WTC11 (cell line): ENCODE data around the gene IRF4. TPM values are rescaled to one million over a fixed set of nuclear protein-coding genes. Genes with fewer than 3 reads are reported as not detected.

Experiments
- ATAC-seq: fragments of 200-7000 bp; cut with Tn5 transposase; 2 replicates; pipeline ENCODE4 v1.10.0; 2021; ENCODE audit warnings: mild to moderate bottlenecking, moderate library complexity
- CTCF ChIA-PET: fragments of 300-600 bp; sonication (Branson Sonifier 250); formaldehyde crosslinking; loops from one replicate; lab custom pipeline; 2021; ENCODE audit warnings: antibody characterized with exemption; lab: Charles Lee
- POLR2A ChIA-PET: fragments of 350-600 bp; sonication (Branson Sonifier 250); formaldehyde crosslinking; loops from one replicate; lab custom pipeline; 2021; ENCODE audit warnings: antibody characterized with exemption; lab: Charles Lee
- DNase-seq: peaks from one replicate; pipeline ENCODE4 v3.0.0; 2021; ENCODE audit warnings: low spot score
- H3K27ac Mint-ChIP-seq: 2 replicates; pipeline ENCODE4 v1.8.0; 2021; ENCODE audit warnings: mixed read lengths
- H3K27me3 Mint-ChIP-seq: 2 replicates; pipeline ENCODE4 v1.8.0; 2021; ENCODE audit warnings: low read depth, mild to moderate bottlenecking, moderate library complexity, mixed read lengths
- H3K36me3 Mint-ChIP-seq: 2 replicates; pipeline ENCODE4 v1.8.0; 2021; ENCODE audit warnings: mixed read lengths
- H3K4me1 Mint-ChIP-seq: 2 replicates; pipeline ENCODE4 v1.8.0; 2022; ENCODE audit warnings: mixed read lengths
- H3K4me3 Mint-ChIP-seq: 2 replicates; pipeline ENCODE4 v1.8.0; 2021; ENCODE audit warnings: mild to moderate bottlenecking, moderate library complexity, mixed read lengths
- H3K9me3 Mint-ChIP-seq: 2 replicates; pipeline ENCODE4 v1.8.0; 2021; ENCODE audit warnings: mixed read lengths
- CREB1 ChIP-seq: sonication (generic); formaldehyde crosslinking; IDR thresholded peaks from 2 replicates; pipeline ENCODE4 v1.8.0; 2023; ENCODE audit warnings: mild to moderate bottlenecking, missing genetic modification reagents
- E2F5 ChIP-seq: sonication (generic); formaldehyde crosslinking; IDR thresholded peaks from 2 replicates; pipeline ENCODE4 v1.8.1; 2022; ENCODE audit warnings: mild to moderate bottlenecking, moderate library complexity, missing genetic modification reagents
- EMX1 ChIP-seq: fragments of 250-450 bp; sonication (Bioruptor Pico); IDR thresholded peaks from 2 replicates; pipeline ENCODE4 v1.8.0; 2021; ENCODE audit warnings: mild to moderate bottlenecking
- ERG ChIP-seq: fragments of 250-450 bp; sonication (Bioruptor Pico); IDR thresholded peaks from 2 replicates; pipeline ENCODE4 v1.8.0; 2021; ENCODE audit warnings: mild to moderate bottlenecking
- HMGXB4 ChIP-seq: sonication (generic); formaldehyde crosslinking; IDR thresholded peaks from 2 replicates; pipeline ENCODE4 v1.8.1; 2023; ENCODE audit warnings: mild to moderate bottlenecking, moderate library complexity, missing genetic modification reagents
- NFATC4 ChIP-seq: fragments of 250-450 bp; sonication (Bioruptor Pico); IDR thresholded peaks from 2 replicates; pipeline ENCODE4 v1.9.0; 2021; ENCODE audit warnings: mild to moderate bottlenecking
- PRRX2 ChIP-seq: fragments of 250-450 bp; sonication (Bioruptor Pico); IDR thresholded peaks from 2 replicates; pipeline ENCODE4 v1.8.0; 2021; ENCODE audit warnings: mild to moderate bottlenecking
- STAT6 ChIP-seq: sonication (generic); formaldehyde crosslinking; conservative IDR thresholded peaks from 2 replicates; pipeline ENCODE4 v1.8.1; 2023; ENCODE audit warnings: mild to moderate bottlenecking, low read depth, missing genetic modification reagents, moderate library complexity
- ZNF121 ChIP-seq: sonication (generic); formaldehyde crosslinking; IDR thresholded peaks from 2 replicates; pipeline ENCODE4 v1.8.0; 2023; ENCODE audit warnings: missing genetic modification reagents
- ZNF396 ChIP-seq: fragments of 250-450 bp; sonication (Bioruptor Pico); IDR thresholded peaks from 2 replicates; pipeline ENCODE4 v1.8.0; 2021; ENCODE audit warnings: mild to moderate bottlenecking, moderate library complexity, borderline replicate concordance
- ZNF532 ChIP-seq: fragments of 250-450 bp; sonication (Bioruptor Pico); IDR thresholded peaks from 2 replicates; pipeline ENCODE4 v1.9.0; 2021; ENCODE audit warnings: mild to moderate bottlenecking, borderline replicate concordance
- total RNA-seq: library from RNA; stranded (reverse); gene quantifications from 3 replicates; pipeline ENCODE4 v1.2.3, GENCODE V29; 2021
- TF ChIP-seq, protein P1 (sequence below): fragments of 250-450 bp; sonication (Bioruptor Pico); conservative IDR thresholded peaks from 2 replicates; pipeline ENCODE4 v1.9.0; 2021; ENCODE audit warnings: mild to moderate bottlenecking
- TF ChIP-seq, protein P2 (sequence below): sonication (generic); formaldehyde crosslinking; IDR thresholded peaks from 2 replicates; pipeline ENCODE4 v1.8.1; 2023; ENCODE audit warnings: mild to moderate bottlenecking, missing genetic modification reagents, moderate library complexity
- TF ChIP-seq, protein P3 (sequence below): fragments of 200-600 bp; IDR thresholded peaks from 2 replicates; pipeline ENCODE4 v1.8.0; 2022; ENCODE audit warnings: antibody characterized with exemption
- TF ChIP-seq, protein P4 (sequence below): sonication (generic); formaldehyde crosslinking; IDR thresholded peaks from 2 replicates; pipeline ENCODE4 v1.8.1; 2023; ENCODE audit warnings: mild to moderate bottlenecking, missing genetic modification reagents, borderline replicate concordance

The IRF4 gene
- total RNA-seq, 1 experiment from 2014 or later = 1.6 TPM

DNA sequence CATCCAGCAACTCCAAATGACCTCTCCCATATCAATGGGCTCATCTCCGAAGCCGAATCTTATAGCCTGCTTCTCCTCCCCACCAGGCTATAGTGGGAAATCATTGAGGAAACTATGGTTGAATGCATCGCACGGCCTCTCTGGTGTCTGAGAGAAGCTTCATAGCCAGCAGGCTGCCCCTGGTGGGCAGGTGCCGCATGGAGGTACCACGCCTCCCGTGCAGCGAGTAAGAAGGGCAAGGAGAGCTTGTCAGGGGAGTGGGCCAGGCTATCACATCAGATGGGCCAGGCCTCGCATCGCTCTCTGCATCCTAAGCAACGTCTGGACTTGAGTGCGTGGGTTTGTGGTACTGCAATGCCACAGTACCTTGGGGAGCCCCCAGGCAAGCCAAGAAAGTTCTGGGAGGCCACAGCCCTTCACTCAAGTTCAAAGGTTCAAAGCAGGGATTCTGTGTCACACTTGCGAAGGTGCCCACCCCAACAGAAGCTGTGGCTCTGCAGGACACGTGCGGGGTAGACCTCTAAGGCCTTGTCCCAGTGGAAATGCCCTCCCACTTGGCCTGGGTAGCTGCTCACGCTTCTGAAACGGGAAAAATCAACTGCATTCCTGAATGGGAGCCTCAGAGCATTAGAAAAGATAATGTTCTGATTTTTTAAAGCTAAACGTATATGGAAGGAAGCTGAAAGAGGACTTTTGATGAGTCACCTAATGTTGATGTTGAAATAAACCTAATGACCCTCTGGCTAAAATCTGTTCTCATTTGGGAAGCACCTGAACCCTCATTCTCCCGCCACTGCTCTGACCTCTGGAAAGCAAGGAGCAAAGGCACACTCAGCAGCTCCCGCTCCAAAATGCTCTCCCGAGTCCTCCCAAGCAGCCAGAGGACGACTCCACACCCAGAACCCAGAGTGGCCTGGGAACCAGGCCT, 8.4 kb upstream of the IRF4 start:
- POLR2A ChIA-PET = no interaction called here
- no peak overlapping the region for H3K27ac Mint-ChIP-seq
- H3K9me3 Mint-ChIP-seq = peaks cover 23% of the 10 kb centered on the region
- H3K4me3 Mint-ChIP-seq = no peak overlapping the region
- H3K4me1 Mint-ChIP-seq = no peaks in the 10 kb centered on the region
- DNase-seq (no peak), ATAC-seq (peak; percentile 65)
- H3K27me3 Mint-ChIP-seq = peaks cover 24% of the 10 kb centered on the region
- peaks cover 23% of the 10 kb centered on the region for H3K36me3 Mint-ChIP-seq
- CTCF ChIA-PET = interaction anchor here (0.6 to 1.7 kb wide), 11 partner anchors 9 to 195 kb away, joined by 3 to 8 read pairs (median 5); partner anchors contain the start of gene IRF4
- TF ChIP-seq E2F5 (CRISPR knock-in tag) = no peak
- no peak for TF ChIP-seq STAT6 (CRISPR knock-in tag)
- no peak for TF ChIP-seq ZNF396 (CRISPR knock-in tag)
- TF ChIP-seq, protein P1, sequence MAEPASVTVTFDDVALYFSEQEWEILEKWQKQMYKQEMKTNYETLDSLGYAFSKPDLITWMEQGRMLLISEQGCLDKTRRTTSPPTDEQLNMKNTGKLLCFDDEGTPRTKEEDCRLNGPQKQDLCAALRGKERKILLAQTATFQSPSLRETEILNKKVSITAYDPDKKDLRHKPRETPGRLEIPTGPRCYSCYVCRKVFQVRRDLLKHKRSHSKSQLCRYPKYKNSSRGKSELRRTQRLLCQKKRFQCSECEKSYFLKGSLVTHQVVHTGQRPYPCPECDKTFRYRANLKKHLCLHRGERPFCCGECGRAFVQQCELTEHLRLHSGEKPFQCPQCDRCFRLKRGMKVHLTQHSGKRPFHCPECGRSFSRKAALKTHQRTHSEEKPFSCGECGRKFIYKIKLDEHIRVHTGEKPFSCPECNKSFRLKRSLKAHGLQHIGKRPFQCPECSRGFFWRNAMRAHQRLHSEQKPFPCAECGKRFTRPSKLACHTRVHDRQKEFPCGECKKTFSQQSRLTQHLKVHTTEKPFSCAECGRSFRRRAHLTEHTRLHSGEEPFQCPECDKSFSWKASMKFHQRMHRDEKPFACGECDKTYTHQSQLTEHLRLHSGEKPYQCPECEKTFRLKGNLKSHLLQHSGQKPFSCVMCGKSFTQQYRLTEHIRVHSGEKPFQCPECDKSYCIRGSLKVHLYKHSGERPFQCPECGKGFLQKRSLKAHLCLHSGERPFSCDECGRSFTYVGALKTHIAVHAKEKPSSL (CRISPR knock-in tag) = no peak
- no peak for TF ChIP-seq NFATC4 (CRISPR knock-in tag)
- TF ChIP-seq ERG = no peak
- TF ChIP-seq ZNF532 = no peak
- TF ChIP-seq EMX1 (CRISPR knock-in tag) = no peak
- no peak for TF ChIP-seq ZNF121 (CRISPR knock-in tag)
- TF ChIP-seq, protein P2, sequence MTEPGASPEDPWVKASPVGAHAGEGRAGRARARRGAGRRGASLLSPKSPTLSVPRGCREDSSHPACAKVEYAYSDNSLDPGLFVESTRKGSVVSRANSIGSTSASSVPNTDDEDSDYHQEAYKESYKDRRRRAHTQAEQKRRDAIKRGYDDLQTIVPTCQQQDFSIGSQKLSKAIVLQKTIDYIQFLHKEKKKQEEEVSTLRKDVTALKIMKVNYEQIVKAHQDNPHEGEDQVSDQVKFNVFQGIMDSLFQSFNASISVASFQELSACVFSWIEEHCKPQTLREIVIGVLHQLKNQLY (CRISPR knock-in tag) = no peak
- TF ChIP-seq, protein P3, sequence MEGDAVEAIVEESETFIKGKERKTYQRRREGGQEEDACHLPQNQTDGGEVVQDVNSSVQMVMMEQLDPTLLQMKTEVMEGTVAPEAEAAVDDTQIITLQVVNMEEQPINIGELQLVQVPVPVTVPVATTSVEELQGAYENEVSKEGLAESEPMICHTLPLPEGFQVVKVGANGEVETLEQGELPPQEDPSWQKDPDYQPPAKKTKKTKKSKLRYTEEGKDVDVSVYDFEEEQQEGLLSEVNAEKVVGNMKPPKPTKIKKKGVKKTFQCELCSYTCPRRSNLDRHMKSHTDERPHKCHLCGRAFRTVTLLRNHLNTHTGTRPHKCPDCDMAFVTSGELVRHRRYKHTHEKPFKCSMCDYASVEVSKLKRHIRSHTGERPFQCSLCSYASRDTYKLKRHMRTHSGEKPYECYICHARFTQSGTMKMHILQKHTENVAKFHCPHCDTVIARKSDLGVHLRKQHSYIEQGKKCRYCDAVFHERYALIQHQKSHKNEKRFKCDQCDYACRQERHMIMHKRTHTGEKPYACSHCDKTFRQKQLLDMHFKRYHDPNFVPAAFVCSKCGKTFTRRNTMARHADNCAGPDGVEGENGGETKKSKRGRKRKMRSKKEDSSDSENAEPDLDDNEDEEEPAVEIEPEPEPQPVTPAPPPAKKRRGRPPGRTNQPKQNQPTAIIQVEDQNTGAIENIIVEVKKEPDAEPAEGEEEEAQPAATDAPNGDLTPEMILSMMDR = no peak
- TF ChIP-seq HMGXB4 (CRISPR knock-in tag) = no peak
- TF ChIP-seq PRRX2 (CRISPR knock-in tag) = no peak
- no peak for TF ChIP-seq CREB1 (CRISPR knock-in tag)
- TF ChIP-seq, protein P4, sequence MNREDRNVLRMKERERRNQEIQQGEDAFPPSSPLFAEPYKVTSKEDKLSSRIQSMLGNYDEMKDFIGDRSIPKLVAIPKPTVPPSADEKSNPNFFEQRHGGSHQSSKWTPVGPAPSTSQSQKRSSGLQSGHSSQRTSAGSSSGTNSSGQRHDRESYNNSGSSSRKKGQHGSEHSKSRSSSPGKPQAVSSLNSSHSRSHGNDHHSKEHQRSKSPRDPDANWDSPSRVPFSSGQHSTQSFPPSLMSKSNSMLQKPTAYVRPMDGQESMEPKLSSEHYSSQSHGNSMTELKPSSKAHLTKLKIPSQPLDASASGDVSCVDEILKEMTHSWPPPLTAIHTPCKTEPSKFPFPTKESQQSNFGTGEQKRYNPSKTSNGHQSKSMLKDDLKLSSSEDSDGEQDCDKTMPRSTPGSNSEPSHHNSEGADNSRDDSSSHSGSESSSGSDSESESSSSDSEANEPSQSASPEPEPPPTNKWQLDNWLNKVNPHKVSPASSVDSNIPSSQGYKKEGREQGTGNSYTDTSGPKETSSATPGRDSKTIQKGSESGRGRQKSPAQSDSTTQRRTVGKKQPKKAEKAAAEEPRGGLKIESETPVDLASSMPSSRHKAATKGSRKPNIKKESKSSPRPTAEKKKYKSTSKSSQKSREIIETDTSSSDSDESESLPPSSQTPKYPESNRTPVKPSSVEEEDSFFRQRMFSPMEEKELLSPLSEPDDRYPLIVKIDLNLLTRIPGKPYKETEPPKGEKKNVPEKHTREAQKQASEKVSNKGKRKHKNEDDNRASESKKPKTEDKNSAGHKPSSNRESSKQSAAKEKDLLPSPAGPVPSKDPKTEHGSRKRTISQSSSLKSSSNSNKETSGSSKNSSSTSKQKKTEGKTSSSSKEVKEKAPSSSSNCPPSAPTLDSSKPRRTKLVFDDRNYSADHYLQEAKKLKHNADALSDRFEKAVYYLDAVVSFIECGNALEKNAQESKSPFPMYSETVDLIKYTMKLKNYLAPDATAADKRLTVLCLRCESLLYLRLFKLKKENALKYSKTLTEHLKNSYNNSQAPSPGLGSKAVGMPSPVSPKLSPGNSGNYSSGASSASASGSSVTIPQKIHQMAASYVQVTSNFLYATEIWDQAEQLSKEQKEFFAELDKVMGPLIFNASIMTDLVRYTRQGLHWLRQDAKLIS (CRISPR knock-in tag) = no peak
